HG03575 (cell line): Measurements from ENCODE around the gene TLR9.
"Not testable (repeated sequence)": the region's sequence is repeated elsewhere in the genome, so short reads cannot be mapped to it uniquely, and the experiment has no call there.

Source experiments
- ATAC-seq: cut with Tn5 transposase; IDR thresholded peaks from one replicate; pipeline ENCODE4 v1.9.1; 2021; ENCODE audit not compliant: unreplicated experiment, insufficient number of reproducible peaks, low FRiP score; ENCODE audit errors: extremely low read depth

The TLR9 gene

DNA sequence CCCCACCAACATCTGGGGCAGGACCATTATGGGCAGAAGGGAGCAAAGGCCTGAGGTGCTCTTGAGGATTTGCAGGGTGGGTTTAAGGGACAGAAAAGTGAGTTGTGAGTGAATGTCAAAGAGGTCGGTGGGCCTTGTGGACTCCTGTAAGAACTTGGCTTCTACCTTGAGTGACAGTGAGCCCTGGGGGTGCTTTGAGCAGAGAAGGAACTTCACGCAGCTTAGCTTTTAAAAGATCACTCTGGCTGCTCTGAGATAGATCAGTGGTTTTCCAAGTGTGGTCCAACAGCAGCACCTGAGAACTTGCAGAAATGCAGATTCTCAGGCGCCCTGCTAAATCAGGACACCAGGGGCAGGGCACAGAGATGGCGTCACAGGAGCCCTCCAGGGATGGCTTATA lies 42.8 kb downstream of the TLR9 start:
- no peak for ATAC-seq

DNA sequence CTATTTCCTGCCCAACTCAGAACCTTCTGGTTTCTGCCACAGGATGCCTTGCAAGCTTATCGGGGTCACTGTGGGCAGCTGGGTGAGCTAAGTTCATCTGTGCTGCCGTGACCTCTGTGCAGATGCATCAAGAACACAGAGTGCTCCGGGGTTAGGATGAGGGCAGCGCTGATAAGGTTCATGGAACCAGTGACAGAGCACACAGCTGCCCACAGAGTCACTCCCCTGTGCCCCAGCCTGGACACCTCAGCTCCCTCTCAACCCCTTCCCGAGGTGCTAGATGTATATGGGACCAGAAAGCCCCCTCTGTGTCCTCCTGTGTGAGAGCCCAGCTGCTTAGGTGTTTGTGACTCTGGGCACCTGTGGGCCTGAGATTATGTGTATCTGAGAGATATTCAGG lies 43.2 kb downstream of the TLR9 start:
- ATAC-seq = no peak

DNA sequence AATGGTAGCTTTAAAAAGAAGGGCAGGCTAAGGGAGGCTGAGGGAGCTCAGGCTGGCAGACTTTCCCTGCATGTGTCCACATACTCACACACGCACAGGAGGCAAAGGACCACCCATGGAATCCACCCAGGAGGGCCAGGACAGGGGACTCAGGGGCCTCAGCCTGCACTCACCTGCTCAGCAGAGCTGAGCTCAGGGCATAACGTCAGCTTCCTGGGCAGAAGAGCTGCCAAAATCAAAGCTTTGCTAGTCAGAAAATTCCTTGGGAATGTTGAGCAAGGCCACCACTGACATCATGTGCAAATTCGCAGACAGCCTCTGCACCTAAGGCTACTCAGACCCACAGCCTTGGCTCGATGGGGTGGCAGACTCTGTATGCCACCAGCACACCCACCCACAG lies 43.9 kb downstream of the TLR9 start:
- ATAC-seq = no peak

DNA sequence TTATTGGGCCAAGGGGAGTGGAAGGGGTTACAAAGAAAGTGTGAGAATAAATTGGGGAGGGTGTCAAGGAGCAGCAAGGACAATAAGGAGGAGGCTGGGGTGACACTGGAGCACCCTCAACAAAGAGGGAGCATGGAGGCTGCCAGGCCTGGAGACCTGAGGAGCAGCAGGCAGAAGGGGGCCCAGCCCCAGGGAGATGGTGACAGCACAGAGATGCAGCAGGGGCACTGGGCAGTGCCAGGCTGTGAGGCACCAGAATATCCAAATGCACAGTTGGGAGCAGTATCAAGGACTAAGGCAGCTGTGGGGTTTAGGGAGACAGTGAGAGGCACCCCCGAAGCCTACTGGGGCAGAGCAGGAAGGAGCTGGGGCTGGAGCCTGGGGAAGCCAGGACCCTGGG lies 46.9 kb downstream of the TLR9 start:
- ATAC-seq = no peak

DNA sequence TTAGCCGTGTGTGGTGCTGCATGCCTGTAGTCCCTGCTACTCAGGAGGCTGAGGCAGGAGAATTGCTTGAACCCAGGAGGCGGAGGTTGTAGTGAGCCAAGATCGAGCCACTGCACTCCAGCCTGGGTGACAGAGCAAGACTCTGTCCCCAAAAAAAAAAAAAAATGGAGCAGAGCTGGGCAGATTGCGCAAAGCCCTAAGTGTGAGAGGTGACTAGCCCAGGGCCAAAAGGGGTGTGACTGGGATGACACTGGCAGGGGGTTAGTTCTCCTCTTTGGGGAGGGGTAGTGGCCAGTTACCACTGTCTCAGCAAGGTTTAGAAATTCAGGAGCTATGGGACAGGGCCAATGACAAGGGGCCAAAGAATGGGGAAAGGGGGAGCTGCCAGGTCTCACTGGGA lies 47.3 kb downstream of the TLR9 start:
- ATAC-seq = not testable (repeated sequence)

DNA sequence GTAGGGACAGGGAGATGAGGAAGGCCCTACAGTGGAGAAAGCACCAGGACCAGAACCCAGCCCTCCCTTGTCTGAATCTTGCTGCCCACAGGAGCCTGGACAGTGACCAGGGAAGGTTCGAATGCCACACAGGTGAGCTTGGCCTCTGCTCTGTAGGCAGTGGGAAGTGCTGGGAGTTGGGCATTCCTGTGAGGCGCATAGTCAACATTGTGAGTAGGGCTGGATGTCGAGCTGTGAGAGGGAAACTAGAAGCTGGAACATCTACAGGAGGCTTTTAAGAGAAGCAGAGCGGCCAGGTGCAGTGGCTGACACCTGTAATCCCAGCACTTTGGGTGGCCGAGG lies 47.8 kb downstream of the TLR9 start:
- ATAC-seq = no peak

DNA sequence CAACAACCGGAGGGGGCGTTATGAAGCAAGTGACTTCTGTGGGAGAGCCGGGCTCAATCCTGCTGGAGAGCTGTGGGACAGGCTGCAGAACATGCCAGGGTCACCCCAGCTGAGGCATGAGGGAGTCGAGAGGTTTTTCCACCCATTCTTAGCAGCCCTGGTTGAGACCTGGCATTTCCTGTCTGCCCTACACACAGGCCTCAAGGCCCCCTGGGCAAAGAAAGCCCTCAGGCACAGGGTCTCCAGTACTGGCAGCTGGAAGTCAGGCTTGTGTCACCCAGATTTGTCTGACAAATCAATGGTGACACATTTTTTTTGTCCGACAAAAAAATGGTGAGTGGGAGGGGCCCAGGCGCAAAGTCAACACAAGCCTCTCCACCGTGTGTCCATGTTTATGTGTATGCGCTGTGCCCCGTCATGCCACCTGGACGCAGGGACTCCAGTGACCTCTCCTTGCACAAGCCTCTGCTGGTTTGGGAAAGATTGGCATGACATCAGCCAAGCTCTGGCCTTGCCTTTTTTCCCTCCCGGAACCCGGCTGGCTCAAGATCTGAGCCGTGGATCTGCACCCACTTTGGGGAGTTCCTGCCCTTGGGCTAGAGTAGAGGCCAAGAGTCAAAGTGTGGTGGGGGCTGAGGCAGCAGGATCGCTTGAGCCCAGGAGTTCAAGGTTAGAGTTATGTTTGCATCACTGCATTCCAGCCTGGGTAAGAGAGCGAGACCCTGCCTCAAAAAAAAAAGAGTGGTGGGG lies 48.3 kb downstream of the TLR9 start:
- ATAC-seq = no peak

DNA sequence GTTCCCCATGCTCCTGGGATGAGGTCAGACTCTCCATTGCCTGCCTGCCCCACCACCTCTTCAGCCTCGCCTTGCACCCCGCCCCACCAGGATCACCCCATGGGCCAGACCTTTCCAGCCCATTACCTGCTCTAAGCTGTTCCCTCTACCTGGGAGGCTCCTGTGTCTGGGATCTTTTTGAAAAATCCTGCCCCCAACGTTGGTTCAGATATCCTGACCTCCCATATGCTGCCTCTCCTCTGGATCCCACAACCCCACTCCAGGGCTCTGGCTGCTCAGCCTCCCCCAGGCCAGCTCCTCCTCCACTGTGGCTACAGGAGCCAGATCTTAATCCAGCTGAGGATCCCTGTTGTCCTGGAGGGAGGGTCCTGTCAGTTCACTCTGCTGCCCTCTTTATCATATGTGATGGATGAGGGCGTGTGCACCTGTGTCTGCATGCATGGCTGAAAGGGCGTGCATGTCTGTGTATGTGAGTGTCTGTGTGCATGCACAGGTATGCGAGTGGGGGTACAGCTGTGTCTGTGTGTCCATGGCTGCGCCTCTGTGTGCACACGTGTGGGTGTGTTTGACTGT lies 49.2 kb downstream of the TLR9 start:
- no peak for ATAC-seq

DNA sequence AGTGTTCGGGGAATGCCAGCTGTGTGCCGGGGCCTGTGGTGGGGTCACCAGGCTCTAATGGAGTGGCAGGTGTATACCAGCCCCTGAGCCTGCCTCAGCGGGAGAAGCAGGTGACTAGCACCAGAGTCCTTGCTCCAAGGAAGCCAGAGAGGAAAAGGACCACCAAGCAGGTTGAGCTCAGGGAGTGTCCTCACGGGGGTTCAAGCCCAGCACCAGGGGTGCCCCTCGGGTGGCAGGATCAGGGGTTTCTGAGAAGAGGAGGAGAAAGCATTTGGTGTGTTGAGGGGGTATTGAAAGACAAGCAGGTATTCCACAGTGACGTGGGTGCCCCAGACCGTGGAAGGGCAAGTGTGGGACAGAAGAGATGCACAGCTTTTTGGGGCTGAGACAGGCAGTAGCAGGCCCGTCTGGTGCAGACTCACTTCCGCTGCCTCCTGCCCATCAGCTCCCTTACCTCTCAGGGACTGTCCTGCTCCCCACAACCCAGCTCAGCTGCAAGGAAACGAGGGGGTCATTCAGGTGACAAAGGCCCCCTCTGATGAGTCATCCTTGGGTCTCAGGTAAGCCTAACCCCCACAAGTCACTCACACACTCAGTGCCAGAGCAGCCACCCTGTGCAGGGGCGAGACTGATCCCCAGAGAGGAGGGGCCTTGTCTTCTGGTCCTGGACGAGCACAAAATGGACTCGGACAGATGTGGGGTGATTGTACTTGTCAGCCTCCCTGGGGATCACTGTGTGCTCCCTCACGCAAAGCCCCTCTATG lies 49.8 kb downstream of the TLR9 start:
- ATAC-seq = no peak

DNA sequence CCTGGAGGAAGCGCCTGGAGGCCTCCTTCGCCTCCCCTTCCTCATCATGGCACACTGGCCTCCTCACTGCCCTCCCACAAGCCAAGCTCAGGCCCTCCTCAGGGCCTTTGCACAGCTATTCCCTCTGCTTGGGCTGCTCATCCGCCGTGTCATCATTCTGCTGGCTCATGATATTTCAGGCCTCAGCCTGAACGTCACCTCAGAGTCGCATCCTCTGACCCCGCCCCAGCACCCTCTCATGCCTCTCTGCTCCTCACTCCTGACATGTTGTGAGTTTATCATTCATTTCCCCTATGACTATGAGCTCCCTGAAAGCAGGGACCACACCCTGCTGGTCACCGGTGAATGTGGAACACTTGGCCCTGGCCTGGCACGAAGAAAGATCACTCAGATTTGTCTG lies 50.5 kb downstream of the TLR9 start:
- no peak for ATAC-seq

DNA sequence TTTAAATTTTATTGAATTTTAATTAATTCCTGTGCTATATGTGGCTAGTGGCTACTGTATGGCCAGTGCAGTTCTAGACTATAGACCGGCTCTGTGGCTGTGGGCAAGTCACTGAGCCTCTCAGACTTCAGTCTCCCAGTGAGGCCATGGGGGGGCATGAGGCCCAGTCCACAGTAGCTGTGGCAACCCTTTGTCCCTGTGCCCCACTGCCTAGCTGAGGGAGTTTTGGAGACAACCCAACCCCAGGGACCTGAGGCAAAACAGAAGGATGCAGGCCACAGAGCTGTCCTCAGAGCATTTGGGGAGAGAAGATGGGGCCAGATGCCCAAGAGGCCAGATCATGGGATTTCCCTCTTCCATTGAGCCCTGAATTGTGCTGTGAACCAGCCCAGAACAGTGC lies 52.3 kb downstream of the TLR9 start:
- ATAC-seq = no peak

DNA sequence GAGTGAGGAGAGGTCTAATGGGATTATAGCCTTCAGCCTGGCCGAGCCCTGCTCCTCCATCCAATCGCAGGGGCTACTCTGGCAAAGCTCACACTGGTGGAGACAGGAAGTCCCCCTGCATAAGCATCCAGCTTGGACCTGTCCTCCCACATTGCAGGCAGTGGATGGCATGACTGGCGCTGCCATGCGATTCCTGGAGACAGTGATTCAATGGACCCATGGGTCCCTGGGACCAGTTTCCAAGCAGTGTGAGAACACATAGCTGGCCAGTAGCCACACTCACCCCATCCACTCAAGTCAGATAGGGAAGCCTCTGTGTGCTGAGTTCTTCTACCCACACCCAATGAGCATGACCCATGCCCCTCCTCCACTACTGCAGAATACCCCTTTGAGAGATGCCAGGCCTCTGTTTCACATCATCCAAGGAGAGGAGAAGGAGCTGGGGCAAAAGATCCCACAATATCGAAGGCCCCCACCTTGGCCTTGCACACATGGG lies 53.1 kb downstream of the TLR9 start:
- no peak for ATAC-seq

DNA sequence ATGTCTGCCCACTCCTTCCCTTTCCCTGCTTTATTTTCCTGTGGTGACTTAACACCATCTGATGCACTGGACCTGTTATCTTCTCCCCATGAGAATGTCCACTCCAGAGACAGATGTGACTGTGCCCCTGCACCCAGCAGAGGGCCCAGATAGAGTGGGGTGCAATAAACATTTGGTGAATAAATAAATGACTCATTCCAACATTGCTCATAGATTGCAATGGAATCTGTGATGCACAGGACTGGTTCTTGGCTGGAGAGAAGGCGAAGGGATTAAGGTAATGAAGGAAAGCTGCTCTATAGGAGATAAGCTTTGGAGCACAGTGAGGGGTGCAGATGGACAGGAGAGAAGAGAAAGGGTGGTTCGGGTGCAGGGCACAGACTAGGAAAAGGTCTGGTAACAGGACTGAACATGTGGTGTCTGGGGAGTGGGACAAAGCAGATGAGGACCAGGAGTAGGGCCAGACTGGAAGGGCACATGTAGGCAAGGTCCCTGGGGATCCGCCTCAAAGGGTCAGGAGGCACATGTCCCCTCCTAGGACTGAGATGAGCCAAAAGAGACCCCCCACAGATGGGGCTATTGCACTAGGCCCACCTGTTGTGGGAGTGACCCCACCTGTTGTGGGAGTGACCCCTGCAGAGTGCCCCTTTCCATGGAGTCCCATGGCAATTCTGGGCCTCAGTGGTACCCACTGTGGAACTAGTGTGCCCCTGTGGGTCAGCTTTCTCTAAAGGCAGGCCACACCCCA lies 53.8 kb downstream of the TLR9 start:
- ATAC-seq = no peak
